ENCODE results near the gene AHCYL2.

DNA sequence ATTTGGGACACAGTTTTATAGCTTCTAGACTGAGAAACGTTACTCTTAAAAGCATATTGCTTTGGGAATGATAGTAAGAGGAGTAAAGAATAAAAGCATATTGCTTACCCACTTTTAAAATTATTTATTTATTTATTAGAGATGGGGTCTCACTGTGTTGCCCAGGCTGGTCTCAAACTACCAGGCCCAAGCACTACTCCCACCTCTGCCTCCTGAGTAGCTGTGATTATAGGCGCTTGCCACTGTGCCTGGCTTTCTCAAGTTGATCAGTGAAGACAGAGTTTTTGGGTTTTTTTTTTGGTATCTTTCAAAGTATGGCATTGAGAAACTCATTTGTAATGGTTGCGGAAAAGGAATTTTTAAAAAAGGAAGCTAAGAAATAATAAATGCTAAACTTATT, 68.0 kb downstream of the AHCYL2 start:
- TF ChIP-seq, protein P1, sequence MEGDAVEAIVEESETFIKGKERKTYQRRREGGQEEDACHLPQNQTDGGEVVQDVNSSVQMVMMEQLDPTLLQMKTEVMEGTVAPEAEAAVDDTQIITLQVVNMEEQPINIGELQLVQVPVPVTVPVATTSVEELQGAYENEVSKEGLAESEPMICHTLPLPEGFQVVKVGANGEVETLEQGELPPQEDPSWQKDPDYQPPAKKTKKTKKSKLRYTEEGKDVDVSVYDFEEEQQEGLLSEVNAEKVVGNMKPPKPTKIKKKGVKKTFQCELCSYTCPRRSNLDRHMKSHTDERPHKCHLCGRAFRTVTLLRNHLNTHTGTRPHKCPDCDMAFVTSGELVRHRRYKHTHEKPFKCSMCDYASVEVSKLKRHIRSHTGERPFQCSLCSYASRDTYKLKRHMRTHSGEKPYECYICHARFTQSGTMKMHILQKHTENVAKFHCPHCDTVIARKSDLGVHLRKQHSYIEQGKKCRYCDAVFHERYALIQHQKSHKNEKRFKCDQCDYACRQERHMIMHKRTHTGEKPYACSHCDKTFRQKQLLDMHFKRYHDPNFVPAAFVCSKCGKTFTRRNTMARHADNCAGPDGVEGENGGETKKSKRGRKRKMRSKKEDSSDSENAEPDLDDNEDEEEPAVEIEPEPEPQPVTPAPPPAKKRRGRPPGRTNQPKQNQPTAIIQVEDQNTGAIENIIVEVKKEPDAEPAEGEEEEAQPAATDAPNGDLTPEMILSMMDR (IDR thresholded peaks at IDR 0.05) = no peak
- no peak for TF ChIP-seq POLR2A (IDR thresholded peaks at IDR 0.05)
